HG03575 (cell line): ENCODE results near the gene ENTPD7.
"Not testable (repeated sequence)": the region's sequence is repeated elsewhere in the genome, so short reads cannot be mapped to it uniquely, and the experiment has no call there.

Experiments used
- ATAC-seq: cut with Tn5 transposase; IDR thresholded peaks from one replicate; pipeline ENCODE4 v1.9.1; 2021; ENCODE audit not compliant: unreplicated experiment, insufficient number of reproducible peaks, low FRiP score; ENCODE audit errors: extremely low read depth

ENTPD7 gene

DNA sequence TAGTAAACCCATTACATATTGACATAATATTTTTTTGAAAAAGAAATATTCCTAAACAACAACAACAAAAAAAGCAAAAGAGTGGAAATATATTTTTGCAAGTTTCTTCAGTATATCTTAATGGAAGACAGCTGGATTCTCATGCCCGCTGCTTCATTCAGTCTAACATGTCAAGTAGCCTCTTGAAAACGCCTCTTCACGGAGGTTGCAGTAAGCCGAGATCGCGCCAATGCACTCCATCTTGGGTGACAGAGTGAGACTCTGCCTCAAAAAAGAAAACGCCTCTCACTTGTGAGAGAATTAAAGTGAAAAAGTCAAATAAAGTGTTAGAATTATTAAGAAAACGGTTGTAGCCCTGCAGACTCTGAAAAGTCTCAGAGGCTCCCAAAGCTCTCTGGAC is 74.1 kb downstream of the ENTPD7 start:
- no peak for ATAC-seq

DNA sequence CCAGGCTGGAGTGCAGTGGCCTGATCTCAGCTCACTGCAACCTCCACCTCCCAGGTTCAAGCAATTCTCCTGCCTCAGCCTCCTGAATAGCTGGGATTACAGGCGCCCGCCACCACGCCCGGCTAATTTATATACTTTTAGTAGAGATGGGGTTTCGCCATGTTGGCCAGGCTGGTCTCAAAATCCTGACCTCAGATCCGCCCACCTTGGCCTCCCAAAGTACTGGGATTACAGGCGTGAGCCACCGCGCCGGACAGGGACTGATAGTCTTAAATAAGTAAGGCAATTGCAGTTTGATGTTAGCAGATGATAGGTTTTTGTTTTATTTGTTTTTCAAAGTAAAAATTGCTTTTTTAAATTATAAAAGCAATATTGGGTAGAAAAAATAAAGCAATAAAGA is 74.8 kb downstream of the ENTPD7 start:
- ATAC-seq = not testable (repeated sequence)

DNA sequence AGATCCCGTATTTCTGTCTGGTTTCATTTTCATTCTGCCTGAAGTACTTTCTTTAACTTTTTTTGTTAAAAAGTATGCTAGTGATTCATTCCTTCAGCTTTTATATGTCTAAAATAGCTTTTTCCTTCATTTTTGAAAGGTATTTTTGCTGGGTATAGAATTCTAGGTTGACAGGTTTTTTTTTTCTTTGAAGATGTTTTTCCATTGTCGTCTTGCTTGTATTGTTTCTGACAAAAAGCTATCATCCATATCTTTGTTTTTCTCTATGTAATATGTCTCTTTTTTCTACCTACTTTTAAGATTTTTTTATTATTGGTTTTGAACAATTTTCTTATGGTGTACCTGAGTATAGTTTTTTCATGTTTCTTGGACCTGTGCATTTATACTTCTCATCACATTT is 81.0 kb downstream of the ENTPD7 start:
- ATAC-seq = no peak

DNA sequence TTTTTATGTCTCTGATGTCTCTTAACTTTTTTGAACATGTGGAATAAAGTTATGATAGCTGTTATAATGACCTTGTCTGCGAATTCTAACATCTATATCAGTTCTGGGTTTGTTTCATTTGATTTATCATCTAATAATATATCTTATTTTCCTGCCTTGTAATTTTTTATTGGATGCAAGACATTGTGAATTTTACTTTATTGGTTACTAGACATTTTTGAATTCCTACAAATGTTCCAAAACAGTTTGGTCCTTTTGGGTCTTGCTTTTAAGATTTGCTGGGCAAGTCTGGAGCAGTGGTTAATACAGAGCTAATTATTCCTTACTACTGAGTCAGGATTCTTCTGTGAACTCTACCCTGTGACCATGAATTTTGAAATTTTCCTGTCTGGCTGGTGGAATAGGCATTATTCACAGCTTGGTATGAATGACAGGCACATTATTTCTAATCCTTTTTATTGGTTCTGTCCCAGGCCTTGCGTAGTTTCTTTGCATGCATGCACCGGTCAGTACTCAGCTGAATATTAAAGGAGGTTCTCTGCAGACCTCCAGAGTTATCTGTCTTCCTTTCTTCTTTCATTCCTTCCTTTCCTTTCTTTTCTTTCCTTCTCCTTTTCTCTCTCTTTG is 81.7 kb downstream of the ENTPD7 start:
- no peak for ATAC-seq

DNA sequence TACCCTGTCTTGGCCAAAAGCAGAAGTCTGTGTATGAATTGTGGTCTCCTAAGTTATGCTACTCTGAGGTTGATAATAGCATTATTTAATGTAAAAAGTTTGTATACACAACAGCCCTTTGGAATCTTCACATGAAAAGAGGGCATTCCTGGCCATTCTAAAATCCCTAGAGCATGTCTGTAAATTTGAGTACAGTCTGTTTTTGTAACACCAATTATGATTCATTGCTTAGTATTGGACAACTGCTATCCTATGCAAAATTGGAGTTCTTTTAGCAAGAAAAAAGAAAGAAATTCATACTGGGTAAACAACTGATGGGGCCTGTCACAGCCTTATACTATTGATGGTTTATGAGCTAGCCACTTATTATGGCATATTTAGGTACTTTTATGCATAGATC is 82.9 kb downstream of the ENTPD7 start:
- ATAC-seq = no peak

GRCh38 chr10:99742701-99743100 is 83.4 kb downstream of the ENTPD7 start:
- no peak for ATAC-seq

DNA sequence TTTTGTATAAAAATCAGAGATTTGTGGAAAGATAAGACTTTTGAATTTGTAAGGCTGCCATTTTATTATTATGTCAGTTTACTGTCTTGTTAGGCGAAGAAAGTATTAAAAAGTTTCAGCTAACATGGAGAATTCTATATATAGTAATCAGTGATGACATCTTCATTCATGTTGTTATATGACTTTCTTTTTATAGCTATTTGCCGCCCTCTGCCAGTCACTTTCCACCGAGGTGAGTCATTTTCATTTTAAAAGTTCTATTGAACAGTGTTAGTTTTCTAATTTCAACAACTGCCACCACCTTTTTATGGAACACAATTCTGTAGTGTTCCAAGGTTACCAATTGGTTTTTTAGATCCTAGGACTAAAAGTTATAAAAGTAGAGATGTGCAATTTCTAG is 84.5 kb downstream of the ENTPD7 start:
- ATAC-seq = no peak

- not testable (repeated sequence) for ATAC-seq
Observed at GRCh38 chr10:99746166-99746565, 86.9 kb downstream of the ENTPD7 start.

DNA sequence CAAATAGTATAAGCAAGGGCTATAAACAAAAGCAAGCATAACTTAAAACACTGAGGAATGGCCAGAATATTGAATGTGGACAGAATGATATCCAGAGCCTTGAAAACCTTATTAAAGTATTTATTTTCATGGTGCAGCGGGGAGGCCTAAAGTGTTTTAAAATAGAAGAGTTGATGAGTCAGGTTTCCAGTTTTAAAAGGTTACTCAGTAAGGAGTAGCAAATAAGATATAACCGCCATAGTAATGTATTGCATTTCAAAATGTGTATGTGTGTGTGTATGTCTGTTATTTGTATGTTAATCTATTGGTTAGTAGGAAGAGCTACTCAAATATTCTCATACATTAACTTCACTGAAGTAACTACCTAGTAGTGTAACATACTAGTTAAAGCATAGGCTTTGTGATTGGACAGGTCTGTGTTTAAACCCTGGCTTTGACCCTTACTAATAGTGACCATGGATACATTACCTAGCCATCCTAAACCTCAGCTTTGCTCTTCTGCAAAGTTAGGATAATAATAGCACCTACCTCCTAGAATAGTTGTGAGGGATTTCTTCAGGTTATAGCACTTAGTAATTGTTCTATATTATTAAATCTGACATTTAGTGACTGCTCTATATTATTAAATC is 89.6 kb downstream of the ENTPD7 start:
- ATAC-seq = no peak

GRCh38 chr10:99750641-99751040 is 91.3 kb downstream of the ENTPD7 start:
- ATAC-seq = no peak

GRCh38 chr10:99754670-99755069 is 95.4 kb downstream of the ENTPD7 start:
- ATAC-seq = no peak
